NK-92 (cell line): ENCODE results near the gene BABAM2.

Experiments used
- DNase-seq: peaks from one replicate; lab custom pipeline; 2025; ENCODE audit not compliant: unreplicated experiment; lab: John Stamatoyannopoulos, UW

Gene BABAM2

GRCh38 chr2:28152585-28153280 is 262.2 kb downstream of the BABAM2 start:
- no peak for DNase-seq

DNA sequence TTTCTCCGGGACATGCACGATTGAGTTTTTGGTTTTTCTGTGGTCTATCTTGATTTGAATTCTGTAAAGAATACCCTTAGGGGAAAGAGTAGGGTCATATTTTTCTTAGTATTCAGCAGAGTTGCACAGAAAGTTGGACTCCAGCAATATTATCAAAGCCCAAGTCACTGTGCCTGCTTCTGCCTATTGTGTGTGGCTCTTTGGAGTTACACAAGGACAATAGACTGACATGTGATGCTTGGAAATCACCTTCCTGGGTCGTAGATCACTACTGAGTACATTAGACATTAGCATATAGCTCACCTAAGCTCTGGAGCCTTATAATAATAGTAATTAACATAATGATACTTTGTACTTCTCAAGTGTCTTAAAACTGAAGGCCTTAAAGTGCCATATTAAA is 263.3 kb downstream of the BABAM2 start:
- no peak for DNase-seq

DNA sequence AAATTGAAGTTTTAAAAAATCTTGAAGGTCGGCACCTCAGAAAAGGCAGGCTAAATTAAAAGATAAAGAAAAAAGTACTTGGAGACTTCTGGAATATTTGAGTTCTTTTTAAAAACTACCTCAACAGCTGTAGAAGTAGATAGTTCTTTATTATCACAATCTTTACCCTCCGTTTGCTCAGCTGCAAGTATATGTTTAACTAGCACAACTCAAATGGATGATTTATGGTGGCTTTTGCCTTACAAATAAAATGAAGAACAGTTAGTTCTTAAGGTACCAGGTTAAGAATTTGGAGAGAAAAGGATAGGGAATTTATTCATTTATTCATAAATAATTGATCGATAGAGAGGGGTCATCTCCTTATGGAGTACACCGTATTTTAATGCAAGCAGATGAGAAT is 264.6 kb downstream of the BABAM2 start:
- DNase-seq: no peak

DNA sequence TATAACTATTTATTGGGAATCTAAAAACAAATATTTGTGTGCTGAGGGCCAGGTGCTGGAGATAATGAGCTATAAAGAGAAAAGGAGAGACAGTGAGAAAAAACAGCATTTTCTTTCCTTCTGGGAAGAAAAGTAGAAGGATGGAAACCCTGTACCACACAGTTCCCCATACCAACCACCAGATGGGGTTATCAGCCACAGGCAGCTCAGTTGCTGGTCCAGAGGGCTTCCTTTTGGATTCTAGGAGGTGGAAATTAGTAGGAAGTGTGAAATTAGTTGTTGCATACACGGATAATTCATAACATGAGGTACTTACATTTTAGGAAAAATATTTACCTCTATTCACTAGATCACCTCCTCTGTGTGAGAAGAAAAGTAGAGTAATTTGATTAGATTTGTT is 265.1 kb downstream of the BABAM2 start:
- DNase-seq: no peak

GRCh38 chr2:28158791-28159190 is 268.3 kb downstream of the BABAM2 start:
- no peak for DNase-seq

GRCh38 chr2:28160986-28161425 is 270.5 kb downstream of the BABAM2 start:
- no peak for DNase-seq

DNA sequence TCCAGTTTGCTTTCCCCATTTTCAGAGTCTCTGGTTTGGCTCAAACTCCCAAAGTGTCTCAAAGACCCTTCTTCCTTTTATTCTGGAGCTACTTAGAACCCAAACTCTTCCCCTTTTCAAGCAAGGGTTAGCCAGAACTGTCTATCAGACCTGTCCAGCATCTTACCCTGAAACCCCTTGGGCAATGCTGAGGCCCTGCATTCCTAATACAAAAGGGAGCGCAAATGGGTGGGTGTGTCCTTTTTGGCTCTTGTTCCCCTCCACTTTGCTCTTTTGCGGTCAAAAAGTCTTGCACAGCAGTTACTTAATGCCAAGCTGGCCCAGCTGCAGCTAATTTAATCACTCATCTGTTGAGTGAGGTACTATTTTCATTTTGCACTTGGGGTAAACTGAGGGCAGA is 270.9 kb downstream of the BABAM2 start:
- DNase-seq: no peak

- no peak for DNase-seq
These were observed 272.0 kb downstream of the BABAM2 start for GRCh38 chr2:28162564-28162963.

DNA sequence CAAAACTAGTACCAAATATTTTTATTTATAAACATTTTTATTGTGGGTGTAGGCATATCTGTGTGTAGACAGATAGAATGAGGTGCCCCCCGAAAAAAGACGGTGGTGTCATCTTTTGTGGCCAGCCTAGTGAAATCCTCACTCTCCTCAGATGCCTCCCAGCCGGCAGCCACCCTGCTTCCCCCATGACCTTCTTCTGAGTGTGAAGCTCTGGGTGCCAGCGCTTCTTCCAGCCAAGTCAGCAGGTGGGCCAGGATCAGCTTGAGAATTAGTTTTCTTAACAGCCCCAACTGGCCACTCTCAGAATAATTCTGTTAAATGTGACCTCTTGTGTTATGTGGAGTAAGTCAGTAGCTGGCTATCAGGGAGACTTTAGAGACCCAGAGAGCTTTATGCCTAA is 272.5 kb downstream of the BABAM2 start:
- no peak for DNase-seq

DNA sequence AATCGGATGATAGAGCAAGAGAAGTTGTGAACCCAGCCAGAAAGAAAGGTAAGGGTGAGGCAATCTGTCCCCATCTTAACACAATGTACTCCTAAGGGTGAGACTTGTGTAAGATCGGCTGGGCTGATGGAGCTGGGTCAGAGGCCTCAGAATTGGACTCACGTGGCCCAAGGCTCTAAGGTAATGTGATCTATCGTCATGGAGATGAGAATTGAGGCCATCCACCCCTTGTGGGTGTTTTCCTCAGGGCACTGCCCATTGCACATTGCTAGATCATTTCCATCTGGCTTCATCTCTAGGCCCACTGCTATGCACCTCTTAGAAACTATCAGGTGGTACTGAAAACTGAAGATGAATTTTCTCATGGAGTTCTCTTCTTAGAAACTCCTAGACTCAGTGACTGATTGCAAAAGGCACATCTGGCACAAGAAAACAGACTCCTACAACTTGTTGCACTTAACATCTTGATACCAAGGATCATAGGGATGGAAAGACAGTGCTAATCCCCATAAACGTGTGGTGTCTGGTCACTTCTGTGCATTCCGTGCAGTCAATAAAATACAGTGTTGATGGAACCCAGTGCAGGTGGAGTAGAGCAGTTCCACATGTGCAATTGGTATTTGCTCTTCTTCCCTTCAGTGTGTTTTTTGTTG is 273.2 kb downstream of the BABAM2 start:
- DNase-seq: no peak

DNA sequence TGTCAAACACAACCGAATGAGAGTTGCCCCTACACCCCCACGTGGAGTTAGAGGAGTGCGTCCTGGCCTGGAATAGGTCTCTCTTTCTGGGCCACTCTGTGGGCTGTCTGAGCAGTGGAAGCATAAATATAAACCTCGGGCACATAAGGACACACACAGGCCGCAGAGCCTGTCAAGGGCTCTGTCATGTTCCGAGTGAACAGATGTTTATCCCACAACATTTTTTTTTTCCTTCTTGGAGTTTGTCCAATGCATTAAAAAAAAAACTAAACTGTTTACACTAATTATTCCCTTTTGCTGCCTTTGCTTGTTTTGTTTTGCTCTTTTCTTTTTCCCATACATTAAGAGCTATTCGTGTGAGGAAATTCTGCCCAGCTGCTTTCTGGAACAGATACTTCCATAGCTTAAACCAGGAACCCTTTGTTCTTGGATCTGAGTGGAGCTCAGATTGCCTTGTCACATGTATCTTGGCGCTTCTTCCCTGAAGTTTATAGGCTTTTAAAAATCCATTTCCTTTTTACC is 273.8 kb downstream of the BABAM2 start:
- DNase-seq: no peak

- no peak for DNase-seq
These were observed 274.6 kb downstream of the BABAM2 start for GRCh38 chr2:28165087-28165635.

- no peak for DNase-seq
These were observed 276.4 kb downstream of the BABAM2 start for GRCh38 chr2:28166956-28167355.

DNA sequence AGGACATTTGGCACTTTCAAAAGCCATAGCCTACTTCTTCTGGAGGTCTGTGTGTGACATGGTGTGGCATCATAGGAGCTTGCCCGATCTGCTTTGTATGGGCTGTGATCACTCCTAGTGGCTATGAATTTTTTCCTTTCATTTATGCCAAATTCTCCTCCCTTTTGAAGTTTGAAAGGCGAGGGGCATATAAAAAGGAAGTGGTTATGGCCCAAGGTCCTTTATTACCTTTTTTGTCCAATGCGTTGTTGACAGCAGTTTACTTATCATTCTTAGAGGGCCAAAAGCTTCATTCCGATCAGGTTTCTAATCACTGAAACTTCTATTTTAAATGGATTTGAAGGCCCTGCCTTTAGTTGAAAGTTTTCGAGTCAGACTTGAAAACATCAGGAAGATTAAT is 277.8 kb downstream of the BABAM2 start:
- no peak for DNase-seq

DNA sequence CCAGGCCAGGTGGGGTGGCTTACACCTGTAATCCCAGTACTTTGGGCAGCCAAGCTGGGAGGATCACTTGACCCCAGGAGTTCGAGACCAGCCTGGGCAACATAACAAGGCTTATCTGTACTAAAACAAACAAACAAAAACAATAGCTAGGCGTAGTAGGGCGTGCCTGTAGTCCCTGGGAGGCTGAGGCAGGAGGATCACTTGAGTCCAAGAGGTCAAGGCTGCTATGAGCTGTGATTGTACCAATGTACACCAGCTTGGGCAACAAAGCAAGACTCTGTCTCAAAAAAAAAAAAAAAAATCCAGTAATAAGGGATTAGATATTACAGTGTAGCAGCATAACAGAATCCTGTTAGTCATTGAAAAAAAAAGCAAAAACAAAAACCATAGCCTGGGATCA is 279.0 kb downstream of the BABAM2 start:
- no peak for DNase-seq

- no peak for DNase-seq
These were observed 281.8 kb downstream of the BABAM2 start for GRCh38 chr2:28172114-28172898.

DNA sequence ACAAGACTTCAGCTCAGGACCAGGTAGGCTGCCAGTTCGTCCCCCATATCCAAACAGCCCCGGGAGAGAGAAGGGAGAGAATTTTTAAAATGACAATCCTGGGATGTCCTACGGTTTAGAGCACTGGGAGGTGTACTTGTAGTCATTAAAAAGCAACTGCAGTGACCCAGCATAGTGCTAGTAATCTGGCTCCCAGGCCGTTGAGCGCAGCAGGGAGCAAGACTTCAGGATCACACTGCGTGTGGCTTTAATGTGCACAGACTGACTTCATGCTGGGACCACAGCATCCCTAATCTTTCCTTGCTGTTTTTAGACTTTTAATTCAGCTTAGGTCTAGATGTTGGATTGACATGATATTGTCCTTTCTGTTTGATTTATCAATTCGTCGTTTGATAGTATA is 282.8 kb downstream of the BABAM2 start:
- DNase-seq: no peak

DNA sequence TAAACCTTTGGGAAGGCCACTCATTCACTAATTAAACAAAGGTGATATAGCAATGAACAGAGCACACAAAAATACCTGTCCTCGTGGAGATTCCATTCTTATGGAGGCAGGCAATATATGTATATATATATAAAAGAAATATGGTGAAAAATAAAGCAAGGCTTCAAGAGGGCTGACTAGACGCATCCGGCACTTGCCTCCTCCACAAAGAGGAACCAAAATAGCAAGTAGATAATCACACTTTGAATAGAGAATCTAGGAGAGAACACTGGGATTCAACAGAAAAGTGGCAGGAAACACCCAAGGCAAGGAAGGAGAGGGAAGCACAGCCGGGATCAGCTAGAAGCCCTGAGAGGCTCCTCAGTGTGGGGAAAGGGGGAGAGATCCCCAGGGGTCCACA is 283.7 kb downstream of the BABAM2 start:
- no peak for DNase-seq

GRCh38 chr2:28175028-28175427 is 284.5 kb downstream of the BABAM2 start:
- DNase-seq: no peak

DNA sequence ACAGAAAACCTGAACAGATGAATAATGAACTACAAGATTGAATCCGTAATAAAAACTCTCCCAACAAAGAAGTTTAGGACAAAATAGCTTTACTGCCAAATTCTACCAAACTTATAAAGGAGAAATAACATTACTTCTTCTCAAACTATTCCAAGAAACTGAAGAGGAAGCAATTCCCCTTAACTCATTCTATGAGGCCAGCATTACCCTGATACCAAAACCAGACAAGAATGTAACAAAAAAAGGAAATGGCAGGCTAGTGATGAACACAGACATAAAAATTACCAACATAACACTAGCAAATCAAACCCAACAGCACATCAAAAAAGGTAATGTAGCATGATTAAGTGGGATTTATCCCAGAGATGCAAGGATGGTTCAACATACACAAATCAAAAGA is 288.4 kb downstream of the BABAM2 start:
- DNase-seq: no peak

DNA sequence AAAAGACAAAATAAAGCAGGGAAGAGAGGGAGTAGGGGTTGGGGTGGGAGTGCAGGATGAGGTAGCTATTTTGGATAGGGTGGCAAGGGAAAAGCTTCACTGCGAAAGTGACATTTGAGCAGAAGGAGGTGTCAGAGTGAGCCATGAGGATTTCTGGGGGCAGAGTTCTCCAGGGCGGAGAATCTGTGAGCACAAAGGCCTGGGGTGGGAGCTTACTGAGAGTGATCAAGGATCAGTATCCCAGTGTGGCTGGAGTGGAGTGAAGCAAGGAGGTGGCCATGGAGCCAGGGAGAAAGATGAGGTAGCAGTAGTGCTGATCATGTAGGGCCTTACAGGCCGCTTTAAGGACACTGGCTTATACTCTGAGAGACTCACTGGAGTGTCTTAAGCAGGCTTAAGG is 291.3 kb downstream of the BABAM2 start:
- no peak for DNase-seq

- no peak for DNase-seq
These were observed 291.8 kb downstream of the BABAM2 start for GRCh38 chr2:28182348-28182747.
